K562 (cell line): ENCODE results near the gene ST6GALNAC3. TPM values are rescaled to one million over a fixed set of nuclear protein-coding genes. Genes with fewer than 3 reads are reported as not detected.

ENCODE experiments used
- ATAC-seq: fragments of 200-7000 bp; cut with Tn5 transposase; 3 replicates; pipeline ENCODE4 v1.9.1; 2020; ENCODE audit warnings: moderate library complexity
- BruUV-seq: library from RNA; stranded (reverse); fragments of 400-500 nt; replicated peaks from 2 replicates; lab custom pipeline; 2021; lab: Mats Ljungman, UMichigan
- CTCF ChIA-PET: fragments of 300-600 bp; formaldehyde crosslinking; extraction: SDS; loops from one replicate; lab custom pipeline; 2021; ENCODE audit warnings: low intra/inter-chr PET ratio; lab: Yijun Ruan, JAX
- POLR2A ChIA-PET: fragments of 300-600, 350-650 bp; sonication (Branson Sonifier 250); formaldehyde crosslinking; extraction: SDS; loops from one replicate; lab custom pipeline; 2021; ENCODE audit warnings: antibody characterized with exemption, inconsistent platforms; lab: Yijun Ruan, JAX
- DNase-seq, 4 experiments: peaks; one replicate each; pipeline versions ENCODE4 v3.0.0 to v3.0.0-alpha.2; 2011 to 2018; ENCODE audit warnings: low spot score in 3 of 4, mixed read lengths in 3 of 4; ENCODE audit errors: extremely low read depth in 1 of 4
- FAIRE-seq: peaks from 2 replicates; lab custom pipeline; 2011; peaks lifted over from hg19 to GRCh38; lab: Jason Lieb, UNC
- H2AFZ ChIP-seq: 2 replicates; pipeline ENCODE4 v1.6.0; 2011; ENCODE audit warnings: low read depth, low read length, control low read depth, inconsistent platforms
- H3K27ac ChIP-seq: fragments of 200-600 bp; 3 replicates; pipeline ENCODE4 v1.8.0; 2011; ENCODE audit warnings: low read depth, mild to moderate bottlenecking, control low read depth, inconsistent platforms, low read length, moderate library complexity, mixed read lengths; ENCODE audit errors: extremely low read depth
- H3K27me3 ChIP-seq, 2 experiments: fragments of 300-600 bp in 1 of 2; 2 replicates in 1 of 2; 3 replicates in 1 of 2; pipeline versions ENCODE4 v1.6.0 to v1.8.0; 2011; ENCODE audit warnings: inconsistent platforms in 2 of 2, low read length in 2 of 2, mild to moderate bottlenecking in 1 of 2, mixed read lengths in 1 of 2, moderate library complexity in 1 of 2; ENCODE audit not compliant: control insufficient read depth in 2 of 2, insufficient read depth in 2 of 2
- H3K36me3 ChIP-seq: fragments of 300-600 bp; 3 replicates; pipeline ENCODE4 v1.8.0; 2011; ENCODE audit warnings: mild to moderate bottlenecking, low read length, inconsistent platforms; ENCODE audit not compliant: control insufficient read depth, insufficient read depth
- H3K4me1 ChIP-seq, 2 experiments: fragments of 200-600 bp in 1 of 2; replicated peaks in 1 of 2; 2 replicates in 1 of 2; 3 replicates in 1 of 2; pipeline versions ENCODE4 v1.5.1 to v1.8.0; 2011; ENCODE audit warnings: inconsistent platforms in 2 of 2, low read length in 2 of 2, mild to moderate bottlenecking in 1 of 2, mixed read lengths in 1 of 2, moderate library complexity in 1 of 2; ENCODE audit not compliant: control insufficient read depth in 2 of 2, insufficient read depth in 2 of 2
- H3K4me2 ChIP-seq: 2 replicates; pipeline ENCODE4 v1.6.1; 2011; ENCODE audit warnings: low read length, control low read depth, inconsistent platforms, mixed read lengths; ENCODE audit not compliant: insufficient read depth
- H3K4me3 ChIP-seq: fragments of 200-600 bp; sonication (generic), shearing (Covaris generic); 2 replicates; pipeline ENCODE4 v1.5.1; 2016; ENCODE audit warnings: control low read depth, inconsistent platforms
- H3K79me2 ChIP-seq: fragments of 200-600 bp; 3 replicates; pipeline ENCODE4 v1.8.0; 2011; ENCODE audit warnings: low read length, inconsistent platforms; ENCODE audit not compliant: control insufficient read depth, insufficient read depth
- H3K9ac ChIP-seq, 2 experiments: 2 replicates each; pipeline versions ENCODE4 v1.6.0 to v1.6.1; 2011; ENCODE audit warnings: low read depth in 2 of 2, low read length in 2 of 2, control low read depth in 1 of 2, inconsistent platforms in 1 of 2, mild to moderate bottlenecking in 1 of 2, mixed read lengths in 1 of 2; ENCODE audit not compliant: insufficient read depth in 1 of 2
- H3K9me1 ChIP-seq: one replicate; pipeline ENCODE4 v1.6.0; 2011; ENCODE audit warnings: inconsistent platforms, mild to moderate bottlenecking, low read length, moderate library complexity; ENCODE audit not compliant: control insufficient read depth, insufficient read depth
- H3K9me3 ChIP-seq: replicated peaks from 2 replicates; pipeline ENCODE4 v1.5.1; 2011; ENCODE audit warnings: low read depth, low read length, inconsistent platforms; ENCODE audit not compliant: control insufficient read depth, insufficient read depth
- H4K20me1 ChIP-seq: replicated peaks from 2 replicates; pipeline ENCODE4 v1.6.1; 2011; ENCODE audit warnings: low read length, inconsistent platforms, mixed read lengths; ENCODE audit not compliant: control insufficient read depth, insufficient read depth
- CBX2 ChIP-seq: fragments of 200-600 bp; sonication (generic); IDR thresholded peaks from one replicate; pipeline ENCODE4 v1.6.1; 2012; ENCODE audit warnings: mild to moderate bottlenecking, low read length, inconsistent platforms; ENCODE audit not compliant: insufficient read depth, poor library complexity, severe bottlenecking
- CBX5 ChIP-seq: IDR thresholded peaks from 2 replicates; pipeline ENCODE4 v1.6.1; 2014; ENCODE audit warnings: low read depth, borderline replicate concordance
- EGR1 ChIP-seq: fragments of 450-650 bp; conservative IDR thresholded peaks from 2 replicates; pipeline ENCODE4 v1.6.1; 2017; ENCODE audit warnings: mild to moderate bottlenecking
- FOXP1 ChIP-seq: sonication (generic); formaldehyde crosslinking; IDR thresholded peaks from 2 replicates; pipeline ENCODE4 v1.8.0; 2022; ENCODE audit warnings: mild to moderate bottlenecking, missing genetic modification reagents
- HDAC8 ChIP-seq: fragments of 450-650 bp; IDR thresholded peaks from 2 replicates; pipeline ENCODE4 v1.6.1; 2016; ENCODE audit warnings: mild to moderate bottlenecking, missing genetic modification characterization, moderate library complexity, missing compliant biosample characterization
- KAT8 ChIP-seq: fragments of 450-650 bp; IDR thresholded peaks from 2 replicates; pipeline ENCODE4 v1.6.1; 2016; ENCODE audit warnings: low read depth, mild to moderate bottlenecking
- POLR3A ChIP-seq: IDR thresholded peaks from 2 replicates; pipeline ENCODE4 v1.6.1; 2011; ENCODE audit warnings: borderline replicate concordance, mild to moderate bottlenecking, moderate library complexity; ENCODE audit not compliant: insufficient read length, insufficient read depth; ENCODE audit errors: extremely low read depth
- RB1 ChIP-seq: fragments of 450-650 bp; IDR thresholded peaks from 2 replicates; pipeline ENCODE4 v1.6.1; 2017; ENCODE audit warnings: low read depth, mild to moderate bottlenecking
- RREB1 ChIP-seq: fragments of 250-450 bp; sonication (Bioruptor Pico); IDR thresholded peaks from 2 replicates; pipeline ENCODE4 v1.4.0; 2020
- SAFB ChIP-seq: fragments of 200-400 bp; formaldehyde crosslinking; IDR thresholded peaks from 2 replicates; pipeline ENCODE4 v1.6.1; 2017; ENCODE audit warnings: low read depth, low read length, borderline replicate concordance
- SMAD2 ChIP-seq: fragments of 150-350 bp; IDR thresholded peaks from 2 replicates; pipeline ENCODE4 v1.6.1; 2014; ENCODE audit warnings: low read depth, mild to moderate bottlenecking, low read length
- TBL1XR1 ChIP-seq, 2 experiments: IDR thresholded peaks; 2 replicates each; pipeline ENCODE4 v1.6.1; 2012; ENCODE audit warnings: improper control_type of control experiment in 2 of 2, low read length in 2 of 2, mild to moderate bottlenecking in 1 of 2
- WHSC1 ChIP-seq: IDR thresholded peaks from one replicate; pipeline ENCODE4 v1.6.1; 2012; ENCODE audit warnings: low read length, control low read depth, inconsistent platforms
- ZNF124 ChIP-seq: sonication (generic); formaldehyde crosslinking; IDR thresholded peaks from 2 replicates; pipeline ENCODE4 v1.8.1; 2022; ENCODE audit warnings: missing genetic modification reagents
- ZNF311 ChIP-seq: fragments of 250-450 bp; sonication (Bioruptor Pico); IDR thresholded peaks from 2 replicates; pipeline ENCODE4 v1.4.0; 2020; ENCODE audit warnings: mild to moderate bottlenecking, moderate library complexity
- ZNF76 ChIP-seq: fragments of 250-450 bp; sonication (Bioruptor Pico); IDR thresholded peaks from 2 replicates; pipeline ENCODE4 v1.4.0; 2020; ENCODE audit warnings: mild to moderate bottlenecking, moderate library complexity, borderline replicate concordance
- WGBS: fragments of 100-300 bp; shearing (Covaris generic); methylation state at CpG from one replicate; pipeline ENCODE4 v1.1.6; 2016; ENCODE audit warnings: low coverage, mixed read lengths; ENCODE audit not compliant: insufficient coverage; ENCODE audit errors: missing lambda C conversion rate; 5-methylcytosine and 5-hydroxymethylcytosine counted together
- in situ Hi-C: fragments of 300-500 bp; cut with MboI; formaldehyde crosslinking; loops from 4 replicates; pipeline ENCODE4 v1.15.0; 2018; ENCODE audit warnings: inconsistent platforms, mixed read lengths
- intact Hi-C: fragments of 100-400 bp; cut with micrococcal nuclease; formaldehyde crosslinking; loops from 2 replicates; pipeline ENCODE4 v1.14.2; 2022
- polyA plus RNA-seq, 8 experiments: library from polyadenylated mRNA; depleted of rRNA in 4 of 8; stranded (reverse) in 5 of 8; unstranded in 3 of 8; fragments of >200 nt; fragmentation: Nextera tagmentation in 2 of 8; fragmentation: Illumina TruSeq in 1 of 8; extraction: Ambion mirVana in 2 of 8; extraction: Trizol in 1 of 8; gene quantifications; 2 replicates each; pipeline versions ENCODE4 v1.2.1 to v1.2.3, GENCODE V29; 2011 to 2014; ENCODE audit warnings: inconsistent platforms in 1 of 8, missing spikeins in 1 of 8
- total RNA-seq, 7 experiments: library from RNA; depleted of rRNA in 6 of 7; stranded (reverse); fragments of >200 nt in 6 of 7; fragmentation: Illumina TruSeq in 2 of 7; extraction: Trizol in 2 of 7; gene quantifications; 2 replicates each; pipeline versions ENCODE4 v1.2.1 to v1.2.3, GENCODE V29; 2011 to 2021; ENCODE audit warnings: low replicate concordance in 1 of 7

Gene ST6GALNAC3
- total and polyA plus RNA-seq, 9 of the 15 experiments (the other 6 are each of a cell fraction or from before 2014, with no cell fraction given) = 0.04 to 0.29 (median 0.18) TPM; not detected in 6

GRCh38 chr1:76613886-76614285, 539.3 kb downstream of the ST6GALNAC3 start:
- no peak overlapping the region for H2AFZ ChIP-seq
- no peak overlapping the region for H3K9ac ChIP-seq
- no peaks in the 10 kb centered on the region for H4K20me1 ChIP-seq
- BruUV-seq = no TSS peak
- DNase-seq (no peak), FAIRE-seq (no peak), ATAC-seq (no peak)
- H3K27me3 ChIP-seq = no peaks in the 10 kb centered on the region
- H3K36me3 ChIP-seq = no peaks in the 10 kb centered on the region
- no peaks in the 10 kb centered on the region for H3K79me2 ChIP-seq
- no peak overlapping the region for H3K27ac ChIP-seq
- POLR2A ChIA-PET = no interaction called here
- intact Hi-C loops = no loop called here
- H3K4me1 ChIP-seq = no peaks in the 10 kb centered on the region
- H3K4me2 ChIP-seq = no peak overlapping the region
- no peaks in the 10 kb centered on the region for H3K9me1 ChIP-seq
- no peaks in the 10 kb centered on the region for H3K9me3 ChIP-seq
- in situ Hi-C loops = no loop called here
- 6% methylated on average over 2 of the region's 2 CpGs for WGBS
- CTCF ChIA-PET = no interaction called here
- no peak overlapping the region for H3K4me3 ChIP-seq
- TF ChIP-seq ZNF76 (CRISPR knock-in tag) (no peak), RREB1 (CRISPR knock-in tag) (no peak), SMAD2 (no peak), CBX2 (no peak), RB1 (no peak), TBL1XR1 (IDR thresholded peaks at IDR 0.05; ENCODE audit: low read length in 2 of 2) (no peak), HDAC8 (tag) (no peak), SAFB (no peak), CBX5 (no peak), POLR3A (no peak), ZNF124 (CRISPR knock-in tag) (no peak), WHSC1 (no peak), FOXP1 (CRISPR knock-in tag) (no peak), ZNF311 (no peak), KAT8 (no peak), EGR1 (no peak)
